Panc1 (cell line): ENCODE data around the gene FAM222B. TPM values are rescaled to one million over a fixed set of nuclear protein-coding genes. Genes with fewer than 3 reads are reported as not detected.
A peak's percentile ranks its signal among the peaks of the same experiment; 100 is the strongest.

Experiments used
- ATAC-seq: fragments of 200-7000 bp; cut with Tn5 transposase; 2 replicates; pipeline ENCODE4 v1.9.1; 2020; ENCODE audit warnings: mild to moderate bottlenecking, moderate library complexity
- BruUV-seq: library from RNA; stranded (reverse); fragments of 400-500 nt; replicated peaks from 2 replicates; lab custom pipeline; 2021; lab: Mats Ljungman, UMichigan
- CTCF ChIA-PET: fragments of 300-600 bp; sonication (Branson Sonifier 250); formaldehyde crosslinking; loops from one replicate; lab custom pipeline; 2022; ENCODE audit warnings: antibody characterized with exemption; lab: Charles Lee
- POLR2A ChIA-PET: fragments of 300-600 bp; sonication (Branson Sonifier 250); formaldehyde crosslinking; loops from one replicate; lab custom pipeline; 2022; ENCODE audit warnings: antibody characterized with exemption; lab: Charles Lee
- DNase-seq: peaks from one replicate; pipeline ENCODE4 v3.0.0-alpha.2; 2010; ENCODE audit warnings: low read depth, low spot score
- H3K27ac ChIP-seq: 2 replicates; pipeline ENCODE4 v1.5.1; 2011; ENCODE audit warnings: mild to moderate bottlenecking, low read length, inconsistent platforms
- H3K27me3 ChIP-seq: fragments of 200-500 bp; sonication (Bioruptor generic); 2 replicates; pipeline ENCODE4 v1.6.0; 2014; ENCODE audit warnings: low read length, inconsistent platforms; ENCODE audit not compliant: control insufficient read depth, insufficient read depth
- H3K36me3 ChIP-seq: fragments of 200-500 bp; sonication (Bioruptor generic); 2 replicates; pipeline ENCODE4 v1.5.1; 2014; ENCODE audit warnings: inconsistent platforms, mild to moderate bottlenecking, low read length, moderate library complexity; ENCODE audit not compliant: control insufficient read depth, insufficient read depth
- H3K4me1 ChIP-seq: 2 replicates; pipeline ENCODE4 v1.5.1; 2011; ENCODE audit warnings: inconsistent platforms, mild to moderate bottlenecking, low read length, moderate library complexity; ENCODE audit not compliant: control insufficient read depth, insufficient read depth
- H3K4me3 ChIP-seq, 2 experiments: 2 replicates each; pipeline ENCODE4 v1.5.1; 2011 to 2012; ENCODE audit warnings: low read depth in 2 of 2, low read length in 2 of 2, mild to moderate bottlenecking in 2 of 2, inconsistent platforms in 1 of 2, moderate library complexity in 1 of 2
- H3K9me3 ChIP-seq: fragments of 200-500 bp; sonication (Bioruptor generic); 2 replicates; pipeline ENCODE4 v1.5.1; 2014; ENCODE audit warnings: low read depth, mild to moderate bottlenecking, inconsistent platforms, low read length, moderate library complexity; ENCODE audit not compliant: control insufficient read depth, insufficient read depth
- POLR2AphosphoS5 ChIP-seq: IDR thresholded peaks from 2 replicates; pipeline ENCODE4 v1.6.1; 2012; ENCODE audit warnings: mild to moderate bottlenecking, low read depth, low read length, moderate library complexity
- SIN3A ChIP-seq: IDR thresholded peaks from 2 replicates; pipeline ENCODE4 v1.6.1; 2012; ENCODE audit warnings: low read depth, mild to moderate bottlenecking, low read length, moderate library complexity, borderline replicate concordance; ENCODE audit not compliant: insufficient read depth
- TCF7L2 ChIP-seq: IDR thresholded peaks from 2 replicates; pipeline ENCODE4 v1.6.1; 2011; ENCODE audit warnings: mild to moderate bottlenecking, low read depth, low read length, inconsistent platforms
- in situ Hi-C: cut with HindIII; loops from 2 replicates; pipeline ENCODE4 v1.10.0; 2016; ENCODE audit warnings: low sequenced_read_pairs, low pct_unique_long_range_greater_than_20kb
- intact Hi-C: fragments of 100-400 bp; cut with micrococcal nuclease; formaldehyde crosslinking; loops from one replicate; pipeline ENCODE4 v1.10.0; 2022; ENCODE audit not compliant: unreplicated experiment
- total RNA-seq: library from RNA; stranded (reverse); gene quantifications from one replicate; pipeline ENCODE4 v1.2.1, GENCODE V29; 2021; ENCODE audit not compliant: unreplicated experiment
- TF ChIP-seq, protein P1 (sequence below), 2 experiments: IDR thresholded peaks; 2 replicates each; pipeline ENCODE4 v1.6.1; 2011 to 2012; ENCODE audit warnings: low read depth in 2 of 2, control low read depth in 1 of 2, low read length in 1 of 2, mild to moderate bottlenecking in 1 of 2, moderate library complexity in 1 of 2; ENCODE audit not compliant: insufficient read depth in 1 of 2
- TF ChIP-seq, protein P2 (sequence below): fragments of 450-650 bp; IDR thresholded peaks from 2 replicates; pipeline ENCODE4 v1.5.1; 2017; ENCODE audit warnings: mild to moderate bottlenecking

FAM222B gene
- total RNA-seq, 1 experiment from 2014 or later: 38.5 TPM

DNA sequence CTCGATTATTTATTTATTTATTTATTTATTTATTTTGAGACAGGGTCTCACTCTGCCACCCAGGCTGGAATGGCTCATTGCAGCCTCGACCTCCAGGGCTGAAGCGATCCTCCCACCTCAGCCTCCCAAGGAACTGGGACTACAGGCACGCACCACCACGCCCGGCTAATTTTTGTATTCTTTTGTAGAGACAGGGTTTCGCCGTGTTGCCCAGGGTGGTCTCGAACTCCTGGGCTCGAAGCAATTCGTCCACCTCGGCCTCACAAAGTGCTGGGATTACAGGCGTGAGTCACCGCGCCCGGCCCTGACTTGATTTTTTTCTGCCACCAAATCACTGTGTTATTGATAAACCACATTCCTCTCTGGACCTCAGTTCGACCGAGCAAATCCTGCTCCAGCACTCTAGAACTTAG is 123.6 kb downstream of the FAM222B start:
- H3K36me3 ChIP-seq: peaks cover 32% of the 10 kb centered on the region
- H3K4me1 ChIP-seq: peaks cover 48% of the 10 kb centered on the region
- no peaks in the 10 kb centered on the region for H3K27me3 ChIP-seq
- no TSS peak for BruUV-seq
- ChIA-PET CTCF (interaction anchor here (0.6 to 1.0 kb wide), 5 partner anchors 9 to 543 kb away, joined by 3 to 11 read pairs (median 3); no protein-coding TSS in a partner anchor), POLR2A (interaction anchor here (0.6 to 1.6 kb wide), 6 partner anchors 8 to 137 kb away, joined by 3 to 39 read pairs (median 4); partner anchors contain the start of genes BLTP2 and PROCA1)
- no peaks in the 10 kb centered on the region for H3K9me3 ChIP-seq
- ATAC-seq (peak; percentile 1), DNase-seq (no peak)
- no peak for TF ChIP-seq TCF7L2
- TF ChIP-seq SIN3A: no peak
- TF ChIP-seq, protein P1, sequence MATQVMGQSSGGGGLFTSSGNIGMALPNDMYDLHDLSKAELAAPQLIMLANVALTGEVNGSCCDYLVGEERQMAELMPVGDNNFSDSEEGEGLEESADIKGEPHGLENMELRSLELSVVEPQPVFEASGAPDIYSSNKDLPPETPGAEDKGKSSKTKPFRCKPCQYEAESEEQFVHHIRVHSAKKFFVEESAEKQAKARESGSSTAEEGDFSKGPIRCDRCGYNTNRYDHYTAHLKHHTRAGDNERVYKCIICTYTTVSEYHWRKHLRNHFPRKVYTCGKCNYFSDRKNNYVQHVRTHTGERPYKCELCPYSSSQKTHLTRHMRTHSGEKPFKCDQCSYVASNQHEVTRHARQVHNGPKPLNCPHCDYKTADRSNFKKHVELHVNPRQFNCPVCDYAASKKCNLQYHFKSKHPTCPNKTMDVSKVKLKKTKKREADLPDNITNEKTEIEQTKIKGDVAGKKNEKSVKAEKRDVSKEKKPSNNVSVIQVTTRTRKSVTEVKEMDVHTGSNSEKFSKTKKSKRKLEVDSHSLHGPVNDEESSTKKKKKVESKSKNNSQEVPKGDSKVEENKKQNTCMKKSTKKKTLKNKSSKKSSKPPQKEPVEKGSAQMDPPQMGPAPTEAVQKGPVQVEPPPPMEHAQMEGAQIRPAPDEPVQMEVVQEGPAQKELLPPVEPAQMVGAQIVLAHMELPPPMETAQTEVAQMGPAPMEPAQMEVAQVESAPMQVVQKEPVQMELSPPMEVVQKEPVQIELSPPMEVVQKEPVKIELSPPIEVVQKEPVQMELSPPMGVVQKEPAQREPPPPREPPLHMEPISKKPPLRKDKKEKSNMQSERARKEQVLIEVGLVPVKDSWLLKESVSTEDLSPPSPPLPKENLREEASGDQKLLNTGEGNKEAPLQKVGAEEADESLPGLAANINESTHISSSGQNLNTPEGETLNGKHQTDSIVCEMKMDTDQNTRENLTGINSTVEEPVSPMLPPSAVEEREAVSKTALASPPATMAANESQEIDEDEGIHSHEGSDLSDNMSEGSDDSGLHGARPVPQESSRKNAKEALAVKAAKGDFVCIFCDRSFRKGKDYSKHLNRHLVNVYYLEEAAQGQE (IDR thresholded peaks at IDR 0.05; ENCODE audit: insufficient read depth in 1 of 2, low read depth in 2 of 2, low read length in 1 of 2): no peak
- TF ChIP-seq POLR2AphosphoS5: no peak
- TF ChIP-seq, protein P2, sequence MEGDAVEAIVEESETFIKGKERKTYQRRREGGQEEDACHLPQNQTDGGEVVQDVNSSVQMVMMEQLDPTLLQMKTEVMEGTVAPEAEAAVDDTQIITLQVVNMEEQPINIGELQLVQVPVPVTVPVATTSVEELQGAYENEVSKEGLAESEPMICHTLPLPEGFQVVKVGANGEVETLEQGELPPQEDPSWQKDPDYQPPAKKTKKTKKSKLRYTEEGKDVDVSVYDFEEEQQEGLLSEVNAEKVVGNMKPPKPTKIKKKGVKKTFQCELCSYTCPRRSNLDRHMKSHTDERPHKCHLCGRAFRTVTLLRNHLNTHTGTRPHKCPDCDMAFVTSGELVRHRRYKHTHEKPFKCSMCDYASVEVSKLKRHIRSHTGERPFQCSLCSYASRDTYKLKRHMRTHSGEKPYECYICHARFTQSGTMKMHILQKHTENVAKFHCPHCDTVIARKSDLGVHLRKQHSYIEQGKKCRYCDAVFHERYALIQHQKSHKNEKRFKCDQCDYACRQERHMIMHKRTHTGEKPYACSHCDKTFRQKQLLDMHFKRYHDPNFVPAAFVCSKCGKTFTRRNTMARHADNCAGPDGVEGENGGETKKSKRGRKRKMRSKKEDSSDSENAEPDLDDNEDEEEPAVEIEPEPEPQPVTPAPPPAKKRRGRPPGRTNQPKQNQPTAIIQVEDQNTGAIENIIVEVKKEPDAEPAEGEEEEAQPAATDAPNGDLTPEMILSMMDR: no peak
- intact Hi-C loops (no loop called here), in situ Hi-C loops (no loop called here)
- H3K4me3 ChIP-seq: peak overlapping the region; percentile 58 to 88
- peak overlapping the region; percentile 99 for H3K27ac ChIP-seq

DNA sequence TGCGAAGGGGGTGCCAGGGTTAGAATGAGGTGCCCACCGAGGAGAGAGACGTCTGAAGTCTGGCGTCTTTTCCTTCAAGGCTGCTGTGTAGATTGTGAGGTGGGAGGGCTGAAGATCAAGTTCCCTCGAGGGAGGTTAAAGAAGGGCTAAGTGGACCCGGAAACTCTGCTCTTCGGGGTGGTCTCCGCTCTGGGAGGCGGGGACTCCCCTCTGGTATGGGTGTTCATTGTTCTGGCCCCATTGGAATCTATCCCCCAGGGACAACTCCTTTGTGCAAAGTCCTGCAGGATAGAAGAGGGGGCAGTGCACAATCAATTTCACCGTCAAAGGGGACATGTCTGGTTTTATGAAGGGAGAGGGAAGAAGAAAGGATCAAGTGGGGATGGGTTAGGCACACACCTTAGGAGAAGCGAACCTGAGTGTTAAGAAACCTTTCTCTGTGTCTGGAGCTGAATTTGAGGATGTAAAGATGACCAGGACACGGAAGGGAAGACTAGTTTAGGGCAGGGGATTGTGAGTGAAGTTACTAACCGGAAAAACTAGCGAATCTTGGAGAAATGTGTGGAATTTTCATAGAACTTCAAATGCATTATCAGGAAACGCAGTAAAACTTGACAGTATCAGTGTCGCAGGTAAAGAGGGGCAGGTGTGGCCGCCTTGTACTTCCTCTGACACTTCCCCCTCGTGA is 124.1 kb downstream of the FAM222B start:
- H3K27ac ChIP-seq: peak overlapping the region; percentile 99
- in situ Hi-C loops: no loop called here
- intact Hi-C loops: no loop called here
- H3K4me3 ChIP-seq: peak overlapping the region; percentile 58 to 88
- ATAC-seq: no peak
- peaks cover 42% of the 10 kb centered on the region for H3K4me1 ChIP-seq
- CTCF ChIA-PET: no interaction called here
- no peaks in the 10 kb centered on the region for H3K27me3 ChIP-seq
- H3K36me3 ChIP-seq: peaks cover 29% of the 10 kb centered on the region
- no peak for DNase-seq
- no peaks in the 10 kb centered on the region for H3K9me3 ChIP-seq
- POLR2A ChIA-PET: interaction anchor here (1.3 kb wide), 1 partner anchor 74 kb away, joined by 4 read pairs; the partner anchor contains the start of gene BLTP2
- BruUV-seq: no TSS peak
- TF ChIP-seq, protein P2: no peak
- no peak for TF ChIP-seq SIN3A
- TF ChIP-seq POLR2AphosphoS5: no peak; the same call in 1 of the 2 replicates
- TF ChIP-seq, protein P1 (IDR thresholded peaks at IDR 0.05; ENCODE audit: insufficient read depth in 1 of 2, low read depth in 2 of 2, low read length in 1 of 2): no peak
- no peak for TF ChIP-seq TCF7L2
